HG03139 (cell line): ENCODE measurements around the gene TIMP2.
"Not testable (repeated sequence)": the region's sequence is repeated elsewhere in the genome, so short reads cannot be mapped to it uniquely, and the experiment has no call there.

ENCODE experiments used
- ATAC-seq: cut with Tn5 transposase; IDR thresholded peaks from one replicate; pipeline ENCODE4 v1.9.1; 2021; ENCODE audit not compliant: unreplicated experiment

TIMP2 gene

GRCh38 chr17:78925234-78925633, at the start of gene TIMP2:
TSS of gene TIMP2 (minus strand) at chr17:78925387. CDS start at chr17:78925088, 299 bp downstream.
- ATAC-seq = no peak

- no peak for ATAC-seq
Observed at GRCh38 chr17:78973792-78974520, 48.8 kb upstream of the TIMP2 start.

- ATAC-seq = no peak
Observed at GRCh38 chr17:78973196-78973595, 48.0 kb upstream of the TIMP2 start.

GRCh38 chr17:78972507-78973105, 47.4 kb upstream of the TIMP2 start:
- no peak for ATAC-seq

GRCh38 chr17:78971756-78972506, 46.7 kb upstream of the TIMP2 start:
- no peak for ATAC-seq

GRCh38 chr17:78970834-78971755, 45.9 kb upstream of the TIMP2 start:
- no peak for ATAC-seq

- ATAC-seq = no peak
Observed at GRCh38 chr17:78969865-78970264, 44.7 kb upstream of the TIMP2 start.

- ATAC-seq = no peak
Observed at GRCh38 chr17:78967782-78968362, 42.7 kb upstream of the TIMP2 start.

- no peak for ATAC-seq
Observed at GRCh38 chr17:78966910-78967600, 41.9 kb upstream of the TIMP2 start.

GRCh38 chr17:78966123-78966813, 41.1 kb upstream of the TIMP2 start:
- no peak for ATAC-seq

- ATAC-seq = no peak
Observed at GRCh38 chr17:78965491-78965924, 40.3 kb upstream of the TIMP2 start.

- no peak for ATAC-seq
Observed at GRCh38 chr17:78963378-78963777, 38.2 kb upstream of the TIMP2 start.

- not testable (repeated sequence) for ATAC-seq
Observed at GRCh38 chr17:78962984-78963348, 37.8 kb upstream of the TIMP2 start.

GRCh38 chr17:78962345-78962983, 37.3 kb upstream of the TIMP2 start:
- ATAC-seq = no peak

- ATAC-seq = no peak
Observed at GRCh38 chr17:78961571-78961970, 36.4 kb upstream of the TIMP2 start.

GRCh38 chr17:78960928-78961327, 35.7 kb upstream of the TIMP2 start:
- no peak for ATAC-seq

- ATAC-seq = no peak
Observed at GRCh38 chr17:78959803-78960202, 34.6 kb upstream of the TIMP2 start.

GRCh38 chr17:78958641-78959127, 33.5 kb upstream of the TIMP2 start:
- ATAC-seq = no peak

- no peak for ATAC-seq
Observed at GRCh38 chr17:78957128-78957527, 31.9 kb upstream of the TIMP2 start.
